ENCODE results near the gene LRRC8B. TPM values are rescaled to one million over a fixed set of nuclear protein-coding genes. Genes with fewer than 3 reads are reported as not detected.

Gene LRRC8B
- polyA plus RNA-seq, 1 of the 3 experiments (the other 2 are of a cell fraction), result 3.7 TPM

GRCh38 chr1:89525169-89525855 lies 683 bp downstream of the LRRC8B start:
- Histone ChIP-seq H3K36me3 (replicated peaks in 1 of 2; ENCODE audit: control insufficient read depth in 1 of 2, insufficient read depth in 2 of 2, low read length in 1 of 2) (peaks cover 0 to 7% of the 10 kb centered on the region in 2 experiments), H3K4me3 (ENCODE audit: low read depth in 2 of 2, low read length in 1 of 2) (peak overlapping the region; percentile 82 to 100), H3F3A (replicated peaks; ENCODE audit: insufficient read depth) (peaks cover 11% of the 10 kb centered on the region), H3K79me2 (ENCODE audit: insufficient read depth) (no peaks in the 10 kb centered on the region), H3K4me1 (ENCODE audit: control insufficient read depth in 1 of 2, insufficient read depth in 2 of 2, low read depth in 1 of 2, low read length in 1 of 2) (peaks cover 0 to 9% of the 10 kb centered on the region in 2 experiments; a peak in 2 of 4 replicates), H3K4me2 (peak overlapping the region; percentile 85), H3K9me3 (no peaks in the 10 kb centered on the region), H3K27me3 (ENCODE audit: insufficient read depth) (no peaks in the 10 kb centered on the region), H3K9me2 (no peaks in the 10 kb centered on the region), H3K27ac (ENCODE audit: low read depth in 2 of 2, low read length in 1 of 2) (peak overlapping the region in 1 of 2 experiments; percentile 86; a peak in 2 of 4 replicates), H2AFZ (ENCODE audit: low read depth) (peak overlapping the region; percentile 96), H3K9ac (peak overlapping the region; percentile 71), H4K20me1 (ENCODE audit: insufficient read depth) (no peaks in the 10 kb centered on the region)
- DNase-seq, result peak; percentile 68
- peak; percentile 83; the same call in 1 of the 2 replicates for TF ChIP-seq MXI1 (IDR thresholded peaks at IDR 0.05; ENCODE audit: low read depth, low read length)
- 0 out of 2 replicates have a peak, but pooled peaks have one; percentile 35 for TF ChIP-seq RCOR1 (IDR thresholded peaks at IDR 0.05; ENCODE audit: low read length)
- TF ChIP-seq SIN3A (IDR thresholded peaks at IDR 0.05; ENCODE audit: borderline replicate concordance, low read depth, low read length), result no peak
- no peak for TF ChIP-seq EZH2phosphoT487 (IDR thresholded peaks at IDR 0.05; ENCODE audit: borderline replicate concordance, low read depth)
- no peak for TF ChIP-seq FOXM1 (IDR thresholded peaks at IDR 0.05; ENCODE audit: low read depth)
- no peak for TF ChIP-seq ZBTB33 (IDR thresholded peaks at IDR 0.05; ENCODE audit: borderline replicate concordance, low read depth)
- TF ChIP-seq RXRA (IDR thresholded peaks at IDR 0.05; ENCODE audit: borderline replicate concordance, low read depth), result no peak
- peak; percentile 30 for TF ChIP-seq CTCF (IDR thresholded peaks at IDR 0.05)
- TF ChIP-seq RAD21 (IDR thresholded peaks at IDR 0.05; ENCODE audit: low read length), result no peak
- CTCF ChIA-PET, result no interaction called here
- POLR2A ChIA-PET, result interaction anchor here (0.9 kb wide), 1 partner anchor 470 kb away, joined by 4 read pairs; the partner anchor contains the start of gene ZNF326
- WGBS (ENCODE audit: low lambda C conversion rate), result 20% methylated on average over 10 of the region's 35 CpGs

DNA sequence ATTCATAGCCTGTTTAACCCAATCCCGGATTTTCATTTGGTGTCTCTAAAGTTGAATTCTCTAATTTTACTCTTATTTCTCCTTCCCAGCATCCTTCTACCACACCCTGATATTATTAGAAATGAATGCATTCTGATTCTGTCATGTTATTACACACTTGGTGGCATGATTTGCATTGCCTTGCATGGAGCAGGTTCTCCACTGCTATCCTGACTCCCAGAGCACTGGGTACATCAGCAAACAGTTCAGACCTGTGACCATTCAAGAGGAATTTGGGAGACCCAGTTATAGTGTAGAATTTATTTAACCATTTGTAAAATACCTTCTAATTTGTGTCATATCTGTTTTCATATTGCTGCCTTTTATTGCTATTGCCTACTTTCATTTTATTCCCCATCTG lies 2.6 kb downstream of the LRRC8B start:
- Histone ChIP-seq H3K27me3 (ENCODE audit: insufficient read depth) (no peaks in the 10 kb centered on the region), H2AFZ (ENCODE audit: low read depth) (no peak overlapping the region), H3K4me3 (ENCODE audit: low read depth in 2 of 2, low read length in 1 of 2) (no peak overlapping the region), H3K4me1 (ENCODE audit: control insufficient read depth in 1 of 2, insufficient read depth in 2 of 2, low read depth in 1 of 2, low read length in 1 of 2) (peaks cover 0 to 13% of the 10 kb centered on the region in 2 experiments; a peak in 2 of 4 replicates), H3K4me2 (no peak overlapping the region), H3K9me2 (no peaks in the 10 kb centered on the region), H3K79me2 (ENCODE audit: insufficient read depth) (no peaks in the 10 kb centered on the region), H3K36me3 (replicated peaks in 1 of 2; ENCODE audit: control insufficient read depth in 1 of 2, insufficient read depth in 2 of 2, low read length in 1 of 2) (peaks cover 0 to 7% of the 10 kb centered on the region in 2 experiments), H3F3A (replicated peaks; ENCODE audit: insufficient read depth) (peaks cover 11% of the 10 kb centered on the region), H3K9me3 (no peaks in the 10 kb centered on the region), H4K20me1 (ENCODE audit: insufficient read depth) (no peaks in the 10 kb centered on the region), H3K27ac (ENCODE audit: low read depth in 2 of 2, low read length in 1 of 2) (no peak overlapping the region), H3K9ac (no peak overlapping the region)
- WGBS (ENCODE audit: low lambda C conversion rate), result 93% methylated on average over 1 of the region's 1 CpG
- POLR2A ChIA-PET, result no interaction called here
- CTCF ChIA-PET, result no interaction called here
- no peak for DNase-seq
- no peak for TF ChIP-seq ZBTB33 (IDR thresholded peaks at IDR 0.05; ENCODE audit: borderline replicate concordance, low read depth)
- no peak for TF ChIP-seq POLR2AphosphoS5 (IDR thresholded peaks at IDR 0.05; ENCODE audit: low read depth, low read length)
- TF ChIP-seq NRF1 (IDR thresholded peaks at IDR 0.05; ENCODE audit: low read depth, low read length), result no peak
- TF ChIP-seq TAF1 (IDR thresholded peaks at IDR 0.05; ENCODE audit: borderline replicate concordance, low read depth, low read length), result no peak
